AG10803 (cell line): ENCODE measurements around the gene PDLIM7.

Experiments
- DNase-seq: peaks from one replicate; pipeline ENCODE4 v3.0.0; 2010; ENCODE audit warnings: low read depth
- H3K4me3 ChIP-seq: 2 replicates; pipeline ENCODE4 v1.5.1; 2011; ENCODE audit warnings: mild to moderate bottlenecking, low read length, control low read depth
- CTCF ChIP-seq: conservative IDR thresholded peaks from 2 replicates; pipeline ENCODE4 v1.5.1; 2011; ENCODE audit warnings: mild to moderate bottlenecking, low read length, control low read depth, inconsistent platforms

Gene PDLIM7

DNA sequence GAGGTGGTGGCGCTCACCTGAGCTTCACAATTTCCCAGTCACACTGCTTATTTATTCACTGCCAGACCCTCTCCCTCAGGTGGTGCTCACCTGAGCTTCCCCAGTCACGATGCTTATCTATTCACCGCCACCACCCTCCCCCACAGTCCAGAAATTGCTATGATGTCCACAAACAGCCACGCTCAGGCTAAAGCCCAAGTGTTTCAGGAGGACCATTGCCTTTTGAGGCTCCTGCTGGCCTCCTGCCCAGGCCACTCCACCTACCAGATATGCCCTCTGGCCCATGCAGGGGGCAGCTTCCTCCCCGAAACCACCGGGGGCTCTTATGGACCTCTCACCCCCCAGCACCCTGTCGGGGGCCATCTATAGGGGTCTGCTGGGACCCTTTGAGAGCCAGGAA, 4.6 kb downstream of the PDLIM7 start:
- TF ChIP-seq CTCF: no peak
- DNase-seq: no peak
- no peak overlapping the region for H3K4me3 ChIP-seq

DNA sequence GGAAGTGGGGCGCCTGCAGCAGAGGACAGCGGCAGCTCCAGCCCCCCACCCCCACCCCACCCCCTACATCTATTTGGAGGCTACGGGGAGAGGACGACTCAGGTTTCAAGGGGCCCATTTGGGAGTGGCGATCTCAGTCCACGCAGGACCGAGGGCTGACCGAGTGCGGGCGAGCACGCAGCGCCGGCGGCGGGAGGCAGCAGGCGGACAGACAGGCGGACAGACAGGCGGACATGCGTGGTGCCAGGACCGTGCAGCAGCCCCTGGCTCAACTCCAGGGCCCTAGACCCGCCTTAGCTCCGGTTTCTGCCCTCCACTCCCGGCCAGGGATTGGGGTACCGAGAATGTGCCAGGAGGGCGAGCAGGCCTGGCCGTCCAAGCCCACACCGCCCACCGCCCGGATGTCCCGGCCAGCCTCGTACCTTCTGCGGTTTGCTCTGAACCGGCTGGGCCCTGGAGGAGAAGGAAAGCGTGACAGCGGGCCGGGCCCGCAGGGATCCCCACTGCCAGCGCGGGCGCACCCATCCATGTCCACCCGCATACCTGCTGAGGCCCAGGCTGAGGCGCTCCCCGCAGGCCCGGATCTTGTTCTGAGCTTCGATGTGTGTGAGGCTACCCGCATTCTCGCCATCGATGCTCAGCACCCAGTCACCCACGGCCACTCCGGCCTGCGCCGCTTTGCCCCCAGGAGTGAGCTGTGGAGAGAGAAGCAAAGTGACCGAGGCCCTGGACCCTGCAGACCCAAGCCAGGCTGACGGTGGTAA, 5.2 kb downstream of the PDLIM7 start:
- H3K4me3 ChIP-seq: no peak overlapping the region
- no peak for TF ChIP-seq CTCF
- no peak for DNase-seq

DNA sequence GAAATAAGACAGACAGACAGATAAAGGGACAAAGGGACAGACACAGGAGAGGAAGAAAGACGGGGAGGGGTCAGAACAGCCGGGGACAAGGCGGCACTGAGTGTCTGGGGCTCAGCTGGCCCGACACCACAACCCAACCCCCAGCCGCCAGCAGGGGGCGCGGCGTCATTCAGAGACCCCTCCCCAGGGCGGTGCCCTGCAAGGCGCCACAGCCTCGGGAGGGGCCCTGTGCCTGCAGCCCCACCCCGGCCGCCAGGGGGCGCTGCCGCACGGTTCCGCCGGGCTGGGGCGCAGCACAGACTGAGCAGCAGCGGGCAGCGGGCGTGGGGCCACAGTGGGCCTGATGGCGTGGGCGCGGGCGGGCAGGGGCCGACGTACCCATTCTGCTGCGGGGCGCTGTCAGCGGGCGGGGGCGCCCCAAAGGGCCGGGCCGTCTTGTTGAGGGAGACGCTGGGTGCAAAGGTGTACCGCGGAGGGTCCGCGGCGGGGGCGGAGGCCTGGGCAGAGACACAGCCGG, 5.9 kb downstream of the PDLIM7 start:
- no peak overlapping the region for H3K4me3 ChIP-seq
- DNase-seq: no peak
- TF ChIP-seq CTCF: peak; percentile 45

DNA sequence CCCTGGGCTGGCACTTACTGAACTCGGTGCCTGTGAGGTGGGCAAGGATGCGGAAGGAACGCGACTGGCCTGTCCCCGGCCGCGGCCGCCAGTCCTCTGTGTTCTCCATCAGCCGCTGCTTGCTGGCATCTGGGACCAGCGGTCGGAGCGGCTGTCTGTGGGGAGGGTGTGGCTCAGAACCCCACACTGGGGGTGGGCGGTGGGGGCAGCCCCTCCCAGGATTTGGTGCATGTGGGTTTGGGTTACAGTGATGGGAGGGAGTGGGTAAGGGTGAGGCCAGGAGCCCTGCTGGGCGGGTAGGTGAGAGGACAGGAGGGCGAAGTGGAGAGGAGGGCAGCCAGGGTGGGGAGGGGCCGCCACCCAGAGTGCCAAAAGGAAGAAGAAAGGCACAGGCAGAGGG, 6.4 kb downstream of the PDLIM7 start:
- no peak for TF ChIP-seq CTCF
- H3K4me3 ChIP-seq: no peak overlapping the region
- DNase-seq: no peak

- no peak for DNase-seq
- TF ChIP-seq CTCF: no peak
- no peak overlapping the region for H3K4me3 ChIP-seq
Measured at GRCh38 chr5:177490311-177490991, 7.0 kb downstream of the PDLIM7 start.

DNA sequence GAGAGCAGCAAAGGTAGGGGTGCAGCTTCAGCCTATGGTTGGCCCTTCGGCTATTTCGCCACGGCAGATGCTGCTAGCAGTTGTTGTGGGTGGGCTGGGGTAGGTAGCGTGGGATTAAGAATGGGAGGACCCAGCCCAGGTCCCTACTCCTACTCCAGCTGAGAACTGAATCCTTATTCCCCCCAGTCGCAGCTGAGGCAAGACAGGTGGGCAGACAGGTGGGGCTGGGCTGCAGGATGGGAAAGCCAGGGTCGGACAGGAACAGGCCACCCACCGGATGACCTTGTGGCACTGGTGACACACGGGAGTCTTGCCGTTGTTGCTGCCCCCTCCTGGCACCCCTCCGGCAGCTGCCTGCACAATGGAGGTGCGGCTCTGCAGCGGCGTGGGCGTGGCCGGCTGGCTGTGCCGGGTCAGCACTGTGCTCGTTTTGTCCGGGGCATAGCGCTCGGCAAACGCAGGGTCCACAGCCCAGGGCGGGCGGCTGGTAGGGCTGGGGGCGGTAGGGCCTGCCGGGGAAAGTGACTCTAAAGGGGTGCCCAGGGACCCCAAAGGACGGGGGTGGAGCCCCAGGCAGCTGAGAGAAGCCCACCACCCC, 8.2 kb downstream of the PDLIM7 start:
- no peak for DNase-seq
- no peak overlapping the region for H3K4me3 ChIP-seq
- TF ChIP-seq CTCF: no peak
